Endodermal cell (in vitro differentiated cells): Measurements from ENCODE around the gene SIRT7. TPM values are rescaled to one million over a fixed set of nuclear protein-coding genes. Genes with fewer than 3 reads are reported as not detected.

ENCODE experiments used
- DNase-seq: peaks from one replicate; pipeline ENCODE4 v3.0.0-alpha.2; 2017
- H3K27ac ChIP-seq: 2 replicates; pipeline ENCODE4 v1.5.1; 2013; ENCODE audit warnings: mild to moderate bottlenecking, low read depth, low read length, moderate library complexity
- H3K27me3 ChIP-seq: 2 replicates; pipeline ENCODE4 v1.6.1; 2013; ENCODE audit warnings: mild to moderate bottlenecking, low read length, moderate library complexity; ENCODE audit not compliant: insufficient read depth, control insufficient read depth, poor library complexity, severe bottlenecking
- H3K36me3 ChIP-seq: 2 replicates; pipeline ENCODE4 v1.7.0; 2013; ENCODE audit warnings: mild to moderate bottlenecking, low read length, moderate library complexity; ENCODE audit not compliant: control insufficient read depth, insufficient read depth
- H3K4me1 ChIP-seq: one replicate; pipeline ENCODE4 v1.7.0; 2013; ENCODE audit warnings: low read length; ENCODE audit not compliant: control insufficient read depth, insufficient read depth
- H3K4me3 ChIP-seq: 2 replicates; pipeline ENCODE4 v1.5.1; 2013; ENCODE audit warnings: mild to moderate bottlenecking, low read length, moderate library complexity
- H3K9ac ChIP-seq: 2 replicates; pipeline ENCODE4 v1.6.1; 2013; ENCODE audit warnings: mild to moderate bottlenecking, low read length, moderate library complexity; ENCODE audit not compliant: poor library complexity, severe bottlenecking; ENCODE audit errors: extremely low read depth
- H3K9me3 ChIP-seq: 2 replicates; pipeline ENCODE4 v1.6.1; 2013; ENCODE audit warnings: mild to moderate bottlenecking, low read length, moderate library complexity; ENCODE audit not compliant: control insufficient read depth
- H3K27ac Mint-ChIP-seq: 2 replicates; pipeline ENCODE4 v1.8.0; 2020; ENCODE audit warnings: mixed read lengths
- H3K27me3 Mint-ChIP-seq: 2 replicates; pipeline ENCODE4 v1.8.0; 2021; ENCODE audit warnings: mild to moderate bottlenecking, mixed read lengths; ENCODE audit not compliant: insufficient read depth
- H3K36me3 Mint-ChIP-seq: 2 replicates; pipeline ENCODE4 v1.8.0; 2020; ENCODE audit warnings: low read depth, mixed read lengths
- H3K4me1 Mint-ChIP-seq: 2 replicates; pipeline ENCODE4 v1.8.0; 2020; ENCODE audit warnings: mixed read lengths
- H3K4me3 Mint-ChIP-seq: 2 replicates; pipeline ENCODE4 v1.8.0; 2020; ENCODE audit warnings: mild to moderate bottlenecking, moderate library complexity, mixed read lengths
- H3K9me3 Mint-ChIP-seq: 2 replicates; pipeline ENCODE4 v1.8.0; 2020; ENCODE audit warnings: mild to moderate bottlenecking, mixed read lengths
- WGBS, 2 experiments: methylation state at CpG; one replicate each; pipeline versions ENCODE4 v1.1.5 to v1.1.7; 2013; ENCODE audit warnings: missing lambda C conversion rate in 2 of 2, mixed read lengths in 1 of 2; ENCODE audit not compliant: insufficient coverage in 1 of 2, insufficient read length in 1 of 2; 5-methylcytosine and 5-hydroxymethylcytosine counted together
- total RNA-seq, 2 donors: library from RNA; stranded (reverse); fragmentation: NEBNext Ultra II Directional in 1 of 2; extraction: Animal tissue kit (Norgen Biotek cat#: 25700) in 1 of 2; gene quantifications; 2 replicates in 1 of 2; 3 replicates in 1 of 2; pipeline ENCODE4 v1.2.1, GENCODE V29; 2021
- TF ChIP-seq, protein P1 (sequence below): fragments of 200-600 bp; sonication (generic); conservative IDR thresholded peaks from 2 replicates; pipeline ENCODE4 v1.5.0; 2021; ENCODE audit warnings: antibody characterized with exemption, mild to moderate bottlenecking

Gene SIRT7
- total RNA-seq, 2 donors from 2014 or later: 21.8 to 22.1 TPM

GRCh38 chr17:81865733-81866439 lies 52.1 kb downstream of the SIRT7 start:
- Histone ChIP-seq H3K4me1 (no peaks in the 10 kb centered on the region), H3K9me3 (no peaks in the 10 kb centered on the region), H3K4me3 (no peak overlapping the region), H3K27ac (no peak overlapping the region), H3K27me3 (no peaks in the 10 kb centered on the region), H3K9ac (no peak overlapping the region), H3K36me3 (peaks cover 53% of the 10 kb centered on the region)
- no peak overlapping the region for H3K27ac Mint-ChIP-seq
- no peaks in the 10 kb centered on the region for H3K27me3 Mint-ChIP-seq
- DNase-seq: no peak
- TF ChIP-seq, protein P1, sequence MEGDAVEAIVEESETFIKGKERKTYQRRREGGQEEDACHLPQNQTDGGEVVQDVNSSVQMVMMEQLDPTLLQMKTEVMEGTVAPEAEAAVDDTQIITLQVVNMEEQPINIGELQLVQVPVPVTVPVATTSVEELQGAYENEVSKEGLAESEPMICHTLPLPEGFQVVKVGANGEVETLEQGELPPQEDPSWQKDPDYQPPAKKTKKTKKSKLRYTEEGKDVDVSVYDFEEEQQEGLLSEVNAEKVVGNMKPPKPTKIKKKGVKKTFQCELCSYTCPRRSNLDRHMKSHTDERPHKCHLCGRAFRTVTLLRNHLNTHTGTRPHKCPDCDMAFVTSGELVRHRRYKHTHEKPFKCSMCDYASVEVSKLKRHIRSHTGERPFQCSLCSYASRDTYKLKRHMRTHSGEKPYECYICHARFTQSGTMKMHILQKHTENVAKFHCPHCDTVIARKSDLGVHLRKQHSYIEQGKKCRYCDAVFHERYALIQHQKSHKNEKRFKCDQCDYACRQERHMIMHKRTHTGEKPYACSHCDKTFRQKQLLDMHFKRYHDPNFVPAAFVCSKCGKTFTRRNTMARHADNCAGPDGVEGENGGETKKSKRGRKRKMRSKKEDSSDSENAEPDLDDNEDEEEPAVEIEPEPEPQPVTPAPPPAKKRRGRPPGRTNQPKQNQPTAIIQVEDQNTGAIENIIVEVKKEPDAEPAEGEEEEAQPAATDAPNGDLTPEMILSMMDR: no peak
- H3K4me3 Mint-ChIP-seq: no peak overlapping the region
- H3K4me1 Mint-ChIP-seq: peaks cover 6% of the 10 kb centered on the region
- peaks cover 25% of the 10 kb centered on the region for H3K36me3 Mint-ChIP-seq
- H3K9me3 Mint-ChIP-seq: no peaks in the 10 kb centered on the region
- WGBS, 2 experiments: 91 to 95% methylated on average over 13 to 18 of the region's 18 CpGs

GRCh38 chr17:81865358-81865732 lies 52.6 kb downstream of the SIRT7 start:
- H3K9ac ChIP-seq: no peak overlapping the region

GRCh38 chr17:81863833-81864768 lies 53.9 kb downstream of the SIRT7 start:
- H3K27me3 Mint-ChIP-seq: no peaks in the 10 kb centered on the region
- H3K27ac ChIP-seq: no peak overlapping the region
- peaks cover 9% of the 10 kb centered on the region for H3K4me1 Mint-ChIP-seq

More at GRCh38 chr17:81865358-81865732, 52.6 kb downstream of the SIRT7 start:
- Histone ChIP-seq H3K36me3 (peaks cover 53% of the 10 kb centered on the region), H3K9me3 (no peaks in the 10 kb centered on the region), H3K4me1 (no peaks in the 10 kb centered on the region), H3K27ac (no peak overlapping the region), H3K4me3 (no peak overlapping the region), H3K27me3 (no peaks in the 10 kb centered on the region)
- H3K27me3 Mint-ChIP-seq: no peaks in the 10 kb centered on the region
- peaks cover 6% of the 10 kb centered on the region for H3K4me1 Mint-ChIP-seq
- WGBS, 2 experiments: 94 to 98% methylated on average over 5 to 8 of the region's 8 CpGs
- DNase-seq: no peak
- H3K36me3 Mint-ChIP-seq: peaks cover 25% of the 10 kb centered on the region
- H3K4me3 Mint-ChIP-seq: no peak overlapping the region
- H3K27ac Mint-ChIP-seq: no peak overlapping the region
- TF ChIP-seq, protein P1: no peak
- H3K9me3 Mint-ChIP-seq: no peaks in the 10 kb centered on the region

More at GRCh38 chr17:81863833-81864768, 53.9 kb downstream of the SIRT7 start:
- 90 to 94% methylated on average over 6 to 9 of the region's 9 CpGs for WGBS, 2 experiments
- Mint-ChIP-seq H3K4me3 (no peak overlapping the region), H3K9me3 (no peaks in the 10 kb centered on the region), H3K27ac (no peak overlapping the region), H3K36me3 (peaks cover 28% of the 10 kb centered on the region)
- TF ChIP-seq, protein P1: peak; percentile 53
- H3K4me3 ChIP-seq: no peak overlapping the region
- H3K27me3 ChIP-seq: no peaks in the 10 kb centered on the region
- peaks cover under 1% of the 10 kb centered on the region for H3K4me1 ChIP-seq
- no peak overlapping the region for H3K9ac ChIP-seq
- peak; percentile 83 for DNase-seq
- H3K9me3 ChIP-seq: no peaks in the 10 kb centered on the region
- H3K36me3 ChIP-seq: peaks cover 51% of the 10 kb centered on the region
